ELR (cell line): ENCODE measurements around the gene KRTAP20-2.

Experiments used
- DNase-seq: peaks from one replicate; pipeline ENCODE4 v3.0.0-alpha.2; 2015; ENCODE audit warnings: low read depth

Gene KRTAP20-2

DNA sequence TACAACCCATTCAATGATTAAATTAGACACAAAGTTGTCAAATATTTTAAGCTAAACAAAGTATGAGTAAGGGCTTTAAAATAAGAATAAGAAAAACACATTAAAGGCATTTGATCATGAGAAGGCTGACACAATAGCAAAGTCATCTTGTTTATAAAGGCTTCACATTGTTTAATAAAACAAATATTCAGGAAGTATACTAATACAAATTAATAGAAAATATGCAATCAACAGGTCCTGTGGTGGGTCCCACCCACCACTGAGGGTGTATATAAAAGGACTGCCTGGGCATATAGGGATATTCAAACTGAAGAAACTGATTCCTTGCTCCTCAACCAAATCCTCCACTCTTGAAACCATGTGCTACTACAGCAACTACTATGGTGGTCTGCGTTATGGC is at the start of gene KRTAP20-2:
KRTAP20-2 (plus strand) TSS at position 301 of the 400 bp plus-strand sequence; CDS start at position 359, 58 bp downstream.
- no peak for DNase-seq

DNA sequence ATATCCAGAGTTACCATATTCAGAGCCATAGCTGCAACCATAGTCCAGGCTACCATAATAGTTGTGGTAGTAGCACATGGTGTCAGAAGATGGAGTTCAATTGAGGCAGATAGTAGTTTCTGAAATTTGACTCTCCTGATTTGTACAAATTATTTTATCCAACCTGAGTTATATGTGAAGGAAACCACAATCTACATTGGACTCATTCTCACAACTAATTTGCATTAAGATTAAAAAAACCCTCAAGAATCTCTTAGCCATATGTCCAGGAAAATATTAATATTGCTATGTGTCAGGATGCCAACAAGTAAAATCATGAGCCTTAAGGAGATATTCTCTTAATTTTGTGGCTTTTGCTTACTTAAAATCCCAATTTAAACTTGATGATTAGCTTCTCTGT is 44.7 kb upstream of the KRTAP20-2 start, which contains the start of gene KRTAP22-2:
KRTAP22-2 (minus strand) TSS at position 101 of the 400 bp plus-strand sequence.
- no peak for DNase-seq

DNA sequence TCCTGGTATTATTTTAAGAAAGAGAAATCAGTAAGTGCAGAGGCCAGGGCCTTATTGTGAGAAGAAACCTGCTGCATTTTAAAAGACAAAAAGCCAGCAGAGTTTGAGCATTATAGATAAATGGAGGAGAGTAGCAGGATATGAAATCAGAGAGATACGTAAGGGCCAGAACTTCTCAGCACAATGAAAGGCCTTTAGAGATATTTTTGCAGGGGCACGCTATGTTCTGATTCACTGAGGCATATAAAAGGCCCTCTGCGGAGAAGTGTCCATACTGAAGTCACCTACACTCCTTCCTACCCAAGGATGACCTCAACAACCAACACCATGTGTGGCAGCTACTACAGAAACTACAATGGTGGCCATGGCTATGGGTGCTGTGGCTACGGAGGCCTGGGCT is 42.9 kb upstream of the KRTAP20-2 start, which contains the start of gene KRTAP6-3:
KRTAP6-3 (plus strand) TSS at position 301 of the 400 bp plus-strand sequence; CDS start at position 307, 6 bp downstream.
- DNase-seq = no peak

DNA sequence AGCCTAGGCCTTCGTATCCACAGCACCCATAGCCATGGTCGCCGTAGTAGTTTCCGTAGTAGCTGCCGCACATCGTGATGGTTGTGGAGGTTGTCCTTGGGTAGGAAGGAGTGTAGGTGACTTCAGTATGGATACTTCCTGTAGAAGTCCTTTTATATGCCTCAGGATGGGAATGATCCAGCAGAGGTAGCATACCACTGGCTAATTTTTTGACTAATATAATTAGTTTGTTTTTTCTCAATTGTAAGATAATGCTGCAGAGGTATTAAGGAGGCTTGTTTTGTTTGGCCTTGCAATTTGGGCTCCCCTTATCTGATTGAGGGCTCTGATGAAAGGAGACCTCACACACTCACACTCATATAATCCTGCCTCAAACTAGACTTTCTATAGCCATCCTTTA is 36.2 kb upstream of the KRTAP20-2 start, which contains the start of gene KRTAP6-2:
KRTAP6-2 (minus strand) TSS at position 101 of the 400 bp plus-strand sequence; CDS start at position 73, 28 bp downstream.
- no peak for DNase-seq

DNA sequence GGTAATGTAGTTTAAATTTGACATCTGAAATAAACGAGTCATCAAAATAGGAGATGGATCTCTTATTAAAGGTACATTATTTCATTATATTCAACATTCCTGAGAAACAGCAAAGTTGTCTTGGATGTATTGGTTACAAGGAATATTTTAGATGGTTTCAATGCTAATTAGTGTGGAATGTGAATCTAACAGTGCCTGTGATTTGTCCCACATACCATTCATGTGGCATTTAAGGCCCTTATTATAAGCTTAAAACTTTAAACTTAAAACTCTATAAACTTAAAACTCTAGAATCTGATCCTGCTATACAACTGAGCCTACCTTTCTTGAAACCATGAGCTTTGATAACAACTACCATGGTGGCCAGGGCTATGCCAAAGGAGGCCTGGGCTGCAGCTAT is 34.2 kb upstream of the KRTAP20-2 start, which contains the start of gene KRTAP22-1:
KRTAP22-1 (plus strand) TSS at position 301 of the 400 bp plus-strand sequence.
- no peak for DNase-seq

DNA sequence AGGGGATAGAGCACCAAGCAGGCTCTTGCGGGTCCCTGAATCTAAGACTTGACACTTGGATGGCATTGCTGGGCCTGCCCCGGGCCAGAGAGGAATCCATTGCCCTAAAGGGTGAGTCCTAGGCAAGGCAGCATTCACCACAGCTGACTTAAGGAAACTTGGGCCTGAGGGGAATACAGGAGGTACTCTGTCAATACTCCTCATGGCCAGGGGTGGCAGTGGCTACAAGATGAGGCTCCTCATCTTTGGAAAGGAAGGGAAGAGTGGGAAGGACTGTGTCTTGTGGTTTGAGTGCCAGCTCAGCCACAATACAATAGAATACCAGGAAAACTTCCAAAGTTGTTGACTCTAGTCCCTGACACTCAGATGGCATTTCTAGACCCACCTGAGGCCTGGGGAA is 29.0 kb upstream of the KRTAP20-2 start:
- DNase-seq = no peak

DNA sequence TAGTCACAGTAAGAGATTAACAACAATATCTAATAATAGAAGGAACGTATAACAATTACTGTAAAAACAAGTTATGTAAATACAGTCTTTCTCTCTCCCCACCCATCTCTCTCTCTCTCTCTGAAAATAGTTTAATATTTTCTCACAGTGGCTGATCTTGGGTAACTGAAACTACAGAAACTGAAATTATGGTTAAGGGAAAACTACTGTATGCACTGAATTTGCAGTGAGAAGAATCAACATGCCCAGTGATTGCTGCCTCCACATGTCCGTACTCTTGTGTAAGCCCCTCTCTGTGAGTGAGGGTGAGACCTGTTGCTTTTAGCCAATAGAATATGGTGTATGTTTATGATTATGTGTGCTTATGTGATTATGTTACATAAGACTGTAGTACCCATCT is 22.9 kb upstream of the KRTAP20-2 start:
- DNase-seq = no peak

DNA sequence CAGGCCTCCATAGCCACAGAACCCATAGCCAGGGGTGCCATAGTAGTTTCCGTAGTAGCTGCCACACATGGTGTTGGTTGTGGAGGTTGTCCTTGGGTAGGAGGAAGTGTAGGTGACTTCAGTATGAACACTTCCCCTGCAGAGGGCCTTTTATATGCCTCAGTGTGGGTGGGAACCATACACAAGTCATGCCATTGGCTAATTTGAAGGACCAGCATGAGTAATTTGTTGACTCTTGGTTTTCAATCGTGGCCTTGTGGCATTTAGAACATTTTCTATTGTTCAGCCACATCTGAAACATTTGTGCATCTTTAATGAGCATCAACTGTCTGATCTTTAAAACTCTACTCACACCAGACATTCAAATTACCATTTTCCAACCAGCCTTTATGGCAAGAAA is 21.2 kb upstream of the KRTAP20-2 start, which contains the start of gene KRTAP6-1:
KRTAP6-1 (minus strand) TSS at position 95 of the 400 bp plus-strand sequence; CDS start at position 69, 26 bp downstream.
- DNase-seq = no peak

DNA sequence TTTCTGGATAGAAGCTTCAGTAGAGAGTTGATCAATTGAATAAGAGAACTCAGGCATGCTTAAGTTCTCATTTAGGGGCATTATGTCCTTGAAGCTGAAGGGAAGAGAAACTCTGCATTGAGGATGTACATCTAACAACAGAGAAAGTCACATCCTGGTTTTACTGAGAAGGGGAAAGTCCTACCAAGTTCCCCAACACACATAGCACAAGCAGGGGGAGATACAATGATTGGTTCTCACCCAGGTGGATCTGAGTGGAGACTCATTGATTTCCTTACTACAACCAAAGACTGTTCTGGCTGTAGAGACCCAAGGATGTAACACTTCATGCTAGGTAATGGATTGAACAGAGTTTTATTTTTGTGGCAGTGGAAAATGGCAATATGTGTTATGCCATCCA is 19.8 kb upstream of the KRTAP20-2 start:
- no peak for DNase-seq

DNA sequence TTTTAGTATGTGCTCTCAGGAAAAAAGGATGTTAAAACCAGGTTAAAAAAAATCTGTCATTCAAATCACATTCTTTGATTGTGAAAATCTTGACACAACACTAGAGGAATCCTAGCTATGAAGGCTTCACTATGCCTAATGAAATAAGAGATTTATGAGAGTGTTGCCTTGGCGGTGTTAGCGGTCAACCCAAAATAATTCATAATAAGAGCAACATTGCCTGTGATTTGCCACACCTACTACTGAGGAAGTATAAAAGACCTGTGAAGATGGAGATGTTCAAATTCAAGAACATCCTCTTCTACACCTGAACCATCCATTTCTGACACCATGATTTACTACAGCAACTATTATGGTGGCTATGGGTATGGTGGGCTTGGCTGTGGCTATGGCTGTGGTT is 18.9 kb upstream of the KRTAP20-2 start, which contains the start of gene KRTAP20-1:
KRTAP20-1 (plus strand) TSS at position 301 of the 400 bp plus-strand sequence; CDS start at position 331, 30 bp downstream.
- DNase-seq = no peak

DNA sequence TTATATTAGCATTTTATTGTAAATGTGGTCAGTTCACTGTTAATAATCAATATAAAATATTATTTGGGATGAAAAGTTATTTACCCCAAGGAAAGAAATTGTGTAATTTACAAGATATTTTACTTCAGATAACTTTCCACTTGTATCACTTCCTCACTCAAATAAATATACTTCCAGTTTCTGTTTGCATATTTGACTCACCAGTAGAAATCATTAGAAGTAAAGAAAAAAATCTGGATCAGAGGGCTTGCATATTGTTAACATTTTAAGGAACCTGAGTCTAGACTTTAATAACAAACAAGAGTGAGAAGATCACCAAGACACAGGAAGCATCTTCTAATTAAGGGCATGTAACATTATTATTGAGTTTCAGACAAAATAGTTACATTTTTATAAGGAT is 14.9 kb upstream of the KRTAP20-2 start:
- no peak for DNase-seq

DNA sequence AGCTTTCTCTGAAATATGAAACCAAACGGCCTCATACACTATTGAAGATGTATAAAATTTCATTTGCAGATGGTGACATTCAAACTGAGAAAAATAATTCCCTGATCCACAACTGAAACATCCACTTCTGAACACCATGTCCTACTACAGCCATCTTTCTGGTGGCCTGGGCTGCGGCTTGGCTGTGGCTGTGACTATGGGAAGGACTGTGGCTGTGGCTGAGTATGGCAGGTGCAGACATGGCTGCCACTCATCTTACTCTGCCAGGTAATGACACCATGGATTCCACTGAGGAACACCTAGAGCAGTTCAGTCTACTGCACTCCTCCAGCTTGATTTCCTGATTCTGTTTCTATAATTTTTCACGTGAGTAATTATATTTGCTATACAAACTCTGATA is 14.5 kb upstream of the KRTAP20-2 start, which contains the start of gene KRTAP20-4:
KRTAP20-4 (plus strand) TSS at position 106 of the 400 bp plus-strand sequence.
- DNase-seq = no peak

DNA sequence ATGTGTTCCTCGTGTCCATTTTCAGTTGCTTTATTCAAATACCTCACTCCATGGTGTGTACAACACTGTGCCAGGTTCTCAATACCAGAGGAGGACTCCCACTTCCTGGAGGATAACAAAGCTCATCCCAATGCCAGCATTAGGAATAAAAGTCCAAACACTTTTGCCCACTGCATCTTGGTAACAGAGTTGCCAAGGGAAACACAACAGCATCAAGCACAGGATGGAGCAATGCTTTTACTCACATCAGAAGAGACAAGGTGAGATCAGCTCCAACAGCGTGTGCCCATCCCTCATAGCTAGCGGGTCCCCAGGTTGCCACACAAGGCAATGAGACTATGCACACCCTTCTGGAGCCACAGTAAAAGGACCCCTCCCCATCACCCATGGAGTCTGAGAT is 11.6 kb upstream of the KRTAP20-2 start:
- no peak for DNase-seq

DNA sequence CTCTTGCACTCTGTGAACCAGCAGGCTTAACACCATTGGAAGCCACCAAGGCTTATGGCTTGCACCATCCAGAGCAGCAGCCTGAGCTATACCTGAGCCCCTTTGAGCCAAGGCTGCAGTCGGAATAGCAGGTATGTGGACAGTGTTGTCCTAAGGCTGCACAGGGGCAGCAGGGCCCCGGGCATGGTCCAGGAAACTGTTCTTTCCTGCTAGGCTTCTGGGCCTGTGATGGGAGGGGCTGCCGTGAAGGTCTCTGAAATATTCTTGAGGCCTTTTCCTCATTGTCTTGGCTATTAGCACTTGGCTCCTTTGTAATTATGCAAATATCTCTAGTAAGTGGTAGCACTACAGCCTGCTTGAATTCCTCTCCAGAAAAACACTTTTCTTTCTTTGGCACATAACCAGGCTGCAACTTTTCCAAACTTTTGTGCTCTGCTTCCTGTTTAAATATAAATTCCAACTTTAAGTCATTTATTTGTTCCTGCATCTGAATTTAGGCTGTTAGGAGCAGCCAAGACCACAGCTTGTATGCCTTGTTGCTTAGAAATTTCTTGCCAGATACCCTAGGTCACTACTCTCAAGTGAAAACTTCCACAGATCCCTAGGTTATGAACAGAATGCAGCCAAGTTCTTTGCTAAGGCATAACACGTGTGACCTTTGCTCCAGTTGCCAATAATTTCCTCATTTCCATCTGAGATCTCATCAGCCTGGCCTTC is 9.4 kb upstream of the KRTAP20-2 start:
- no peak for DNase-seq

DNA sequence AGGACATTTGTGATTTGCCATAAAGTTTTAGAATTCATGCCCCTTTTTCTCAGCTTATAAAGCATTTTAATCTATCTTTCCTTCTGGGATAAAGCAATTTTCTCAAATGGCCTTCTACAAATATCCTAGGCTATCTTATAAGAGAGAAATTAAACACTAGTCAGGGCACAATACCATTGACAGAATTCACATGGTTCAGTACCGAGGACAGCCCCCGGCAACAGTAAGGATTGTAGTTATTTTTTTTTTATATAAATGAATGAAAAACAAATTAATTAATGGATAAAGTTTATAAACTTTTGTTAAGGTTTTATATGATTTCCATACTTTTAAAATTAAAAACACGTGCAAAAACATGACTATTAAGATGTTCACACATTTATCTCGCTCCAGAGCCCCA is 6.9 kb upstream of the KRTAP20-2 start:
- no peak for DNase-seq

DNA sequence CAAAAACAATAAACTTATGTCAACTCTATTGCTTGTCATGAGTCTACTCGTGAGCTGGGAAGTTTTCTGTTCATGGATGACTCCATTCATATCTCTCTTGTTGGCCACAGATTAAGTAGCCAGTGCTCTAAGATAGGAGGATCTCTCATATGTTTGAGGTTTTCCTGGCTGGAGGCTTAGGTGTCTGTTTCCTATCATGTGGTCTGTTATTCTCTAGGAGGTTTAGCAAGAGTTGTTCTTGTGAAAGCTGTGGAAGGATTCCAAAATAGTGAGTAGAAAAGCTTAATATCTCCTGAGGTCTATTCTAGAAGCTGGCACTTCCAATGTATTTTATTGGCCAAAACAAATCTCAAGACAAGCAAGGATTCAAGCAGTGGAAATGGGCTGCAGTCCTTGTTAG is 5.8 kb upstream of the KRTAP20-2 start:
- DNase-seq = no peak

DNA sequence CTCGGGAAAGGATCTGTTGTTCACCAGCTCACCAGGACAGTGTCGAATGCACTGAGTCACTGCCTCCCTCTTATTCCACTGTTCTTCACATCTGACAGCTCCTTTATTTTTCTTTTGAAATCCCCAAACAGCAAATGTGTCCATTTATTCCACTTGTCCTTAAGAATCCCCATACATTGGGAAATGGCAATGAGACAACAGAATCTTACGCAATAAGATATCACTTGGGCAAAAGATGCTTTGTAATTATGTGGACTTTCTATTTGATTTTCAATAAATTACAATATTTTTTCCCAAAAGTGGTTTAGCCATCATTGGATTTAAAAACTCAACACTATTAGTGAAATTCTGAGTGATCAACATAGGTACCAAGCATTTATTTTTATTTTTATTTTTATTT is 3.7 kb downstream of the KRTAP20-2 start:
- DNase-seq = no peak

DNA sequence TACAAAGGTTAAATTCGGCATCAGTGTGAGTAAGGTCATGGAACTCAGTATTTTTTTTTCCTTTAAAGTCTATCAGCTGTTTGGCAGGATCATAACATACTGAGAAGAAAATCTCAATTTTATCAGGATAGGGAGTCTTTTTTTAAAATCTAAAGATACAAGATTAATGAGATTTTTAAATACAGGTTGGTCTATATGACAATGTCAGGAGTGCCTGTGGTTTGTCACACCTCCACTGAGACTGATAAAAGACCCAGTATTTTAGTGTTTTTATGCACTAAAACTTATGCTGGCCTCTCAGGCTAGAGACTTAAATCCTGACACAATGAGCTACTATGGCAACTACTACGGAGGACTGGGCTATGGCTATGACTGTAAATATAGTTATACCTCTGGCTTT is 7.6 kb downstream of the KRTAP20-2 start, which contains the start of gene KRTAP20-3:
KRTAP20-3 (plus strand) TSS at position 301 of the 400 bp plus-strand sequence.
- DNase-seq = no peak

DNA sequence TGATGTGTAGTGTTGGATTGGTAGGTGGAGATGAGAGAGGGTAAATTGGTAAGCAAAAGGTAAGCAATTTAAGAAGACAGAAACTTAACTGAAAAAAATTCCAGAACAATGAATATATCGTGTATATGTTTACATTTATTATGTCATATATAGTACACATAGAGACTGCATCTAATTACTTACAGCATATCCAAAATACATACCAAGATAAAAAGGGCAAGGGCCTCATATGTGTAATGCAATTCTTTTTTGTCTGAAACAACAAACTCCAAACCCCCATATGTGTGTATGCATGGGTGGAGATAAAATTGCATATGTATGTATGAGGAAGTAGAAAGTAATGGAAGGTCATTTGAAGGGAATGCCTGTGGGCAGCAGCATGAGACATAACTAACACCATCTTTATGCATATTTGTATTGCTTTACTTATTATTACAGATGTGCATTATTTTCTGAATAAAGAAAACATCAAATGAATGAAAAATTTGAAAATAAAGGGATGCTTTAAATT is 12.0 kb downstream of the KRTAP20-2 start:
- no peak for DNase-seq

DNA sequence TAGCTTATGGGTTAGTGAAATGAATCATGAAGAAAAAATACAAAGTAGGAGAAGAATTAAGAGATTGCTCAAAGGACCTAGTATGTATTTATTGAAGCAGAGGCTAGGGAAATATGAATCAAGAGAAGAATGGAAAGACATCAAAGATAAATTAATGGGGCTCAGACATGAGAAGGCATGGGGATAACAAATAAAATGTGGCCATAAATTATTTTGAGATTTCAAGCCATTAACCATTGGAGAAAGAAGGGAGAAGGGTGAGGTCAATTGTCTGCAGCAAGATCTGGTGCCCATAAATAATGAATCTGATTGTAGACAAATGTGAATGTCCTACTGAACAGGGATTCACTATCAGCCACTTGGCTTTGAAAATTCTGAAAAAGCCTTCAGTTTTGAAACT is 17.9 kb downstream of the KRTAP20-2 start:
- no peak for DNase-seq

DNA sequence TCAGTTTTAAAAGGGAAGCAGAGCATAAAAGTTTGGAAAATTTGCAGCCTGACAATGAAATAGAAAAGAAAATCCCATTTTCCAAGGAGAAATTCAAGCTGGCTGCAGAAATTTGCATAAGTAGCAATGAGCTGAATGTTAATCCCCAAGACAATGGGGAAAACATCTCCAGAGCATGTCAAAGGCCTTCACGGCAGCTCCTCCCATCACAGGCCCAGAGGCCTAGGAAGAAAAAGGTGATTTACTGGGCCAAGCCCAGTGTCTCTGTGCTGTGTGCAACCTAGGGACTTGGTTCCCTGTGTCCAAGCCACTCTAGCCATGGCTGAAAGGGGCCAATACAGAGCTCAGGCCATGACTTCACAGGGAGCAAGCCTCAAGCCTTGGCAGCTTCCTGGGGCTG is 33.8 kb downstream of the KRTAP20-2 start:
- DNase-seq = no peak

DNA sequence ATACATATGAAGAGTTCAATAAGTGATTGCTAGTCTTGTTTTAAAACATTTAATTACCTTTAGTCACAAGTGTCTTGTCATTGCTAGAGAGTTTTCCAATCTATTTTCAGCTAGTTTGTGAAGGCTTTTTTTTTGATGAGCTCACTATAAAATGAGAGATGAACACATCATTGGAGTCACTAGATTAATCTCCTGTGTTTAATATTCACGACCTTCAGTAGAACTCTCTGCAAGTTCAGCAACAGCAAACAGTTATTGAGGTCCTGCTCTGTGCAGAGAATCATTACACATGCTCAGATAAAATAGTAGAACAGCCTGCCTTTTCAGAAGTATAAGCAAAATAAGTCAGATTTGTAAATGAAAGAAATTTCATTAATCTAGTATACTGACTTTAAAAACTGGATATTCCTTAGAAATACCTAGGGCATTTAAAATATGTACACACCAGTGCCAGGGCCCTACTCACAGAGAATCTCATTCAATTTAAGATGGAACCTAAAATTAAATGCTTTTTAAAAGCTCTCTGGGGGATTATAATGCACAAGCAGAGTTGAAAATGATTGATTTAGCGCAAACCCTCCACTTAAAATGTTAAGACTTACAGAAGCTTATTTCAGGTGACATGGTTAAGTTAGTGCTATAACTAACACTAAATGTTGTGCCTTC is 38.1 kb downstream of the KRTAP20-2 start:
- no peak for DNase-seq
